Transverse colon (tissue), 4 donors: ENCODE results near the gene LCN12. TPM values are rescaled to one million over a fixed set of nuclear protein-coding genes. Genes with fewer than 3 reads are reported as not detected.

ENCODE experiments used
- DNase-seq: peaks from one replicate; pipeline ENCODE4 v3.0.0-alpha.2; 2019
- H3K27ac ChIP-seq, 4 donors: fragments of 200-600 bp; sonication (generic); 2 replicates each; pipeline ENCODE4 v1.5.1; 2016 to 2018; ENCODE audit warnings: inconsistent platforms in 4 of 4
- H3K27me3 ChIP-seq: fragments of 200-600 bp; sonication (generic); 2 replicates; pipeline ENCODE4 v1.5.1; 2017; ENCODE audit warnings: inconsistent platforms
- H3K36me3 ChIP-seq, 4 donors: fragments of 200-600 bp; sonication (generic); 2 replicates each; pipeline ENCODE4 v1.5.1; 2017 to 2019; ENCODE audit warnings: inconsistent platforms in 4 of 4
- H3K4me1 ChIP-seq, 4 donors: fragments of 200-600 bp; sonication (generic); 2 replicates each; pipeline ENCODE4 v1.5.1; 2017 to 2020; ENCODE audit warnings: inconsistent platforms in 4 of 4
- H3K4me3 ChIP-seq, 4 donors: fragments of 200-600 bp; sonication (generic); 1 replicate in 1 of 4; 2 replicates in 3 of 4; pipeline versions ENCODE4 v1.5.1 to v1.6.1; 2017 to 2019; ENCODE audit warnings: inconsistent platforms in 4 of 4
- H3K9me3 ChIP-seq, 2 donors: fragments of 200-600 bp; sonication (generic); 2 replicates each; pipeline ENCODE4 v1.5.1; 2017 to 2019; ENCODE audit warnings: inconsistent platforms in 2 of 2
- EP300 ChIP-seq: sonication (generic); formaldehyde crosslinking; IDR thresholded peaks from one replicate; pipeline ENCODE4 v1.6.1; 2017; ENCODE audit warnings: antibody characterized with exemption, low read depth
- POLR2A ChIP-seq: fragments of 450-650 bp; IDR thresholded peaks from one replicate; pipeline ENCODE4 v1.6.1; 2016; ENCODE audit warnings: antibody characterized with exemption, mild to moderate bottlenecking, moderate library complexity
- POLR2AphosphoS5 ChIP-seq, 3 donors: sonication (generic); formaldehyde crosslinking; IDR thresholded peaks; one replicate each; pipeline ENCODE4 v1.6.1; 2016; ENCODE audit warnings: antibody characterized with exemption in 3 of 3
- WGBS, 2 donors: methylation state at CpG; one replicate each; pipeline ENCODE4 v1.1.5; 2018; ENCODE audit warnings: low coverage in 1 of 2; 5-methylcytosine and 5-hydroxymethylcytosine counted together
- in situ Hi-C, 4 donors: fragments of 200-750 bp; cut with MboI; loops; one replicate each; pipeline versions ENCODE4 v1.15.0 to v1.15.1; 2017; ENCODE audit warnings: low sequenced_read_pairs in 3 of 4, low pct_ligation_motif_present in 1 of 4, low pct_unique_long_range_greater_than_20kb in 1 of 4
- intact Hi-C: fragments of 100-400 bp; cut with DNase I; formaldehyde crosslinking; loops from one replicate; pipeline ENCODE4 v1.15.1; 2023; ENCODE audit warnings: low total_unique reads
- total RNA-seq, 4 donors: library from RNA; depleted of rRNA; stranded (reverse); fragments of >200 nt; gene quantifications; one replicate each; pipeline ENCODE4 v1.1.0, GENCODE V29; 2016
- TF ChIP-seq, protein P1 (sequence below), 5 experiments: fragments of 200-600 bp in 3 of 5; fragments of 450-650 bp in 2 of 5; sonication (generic) in 3 of 5; IDR thresholded peaks; 1 replicate in 2 of 5; 2 replicates in 3 of 5; pipeline ENCODE4 v1.5.1; 2016 to 2017; ENCODE audit warnings: antibody characterized with exemption in 5 of 5, inconsistent platforms in 3 of 5, mild to moderate bottlenecking in 2 of 5, moderate library complexity in 1 of 5

Gene LCN12
- total RNA-seq, 4 donors from 2014 or later, result 1.2 to 52.7 (median 5.5) TPM

DNA sequence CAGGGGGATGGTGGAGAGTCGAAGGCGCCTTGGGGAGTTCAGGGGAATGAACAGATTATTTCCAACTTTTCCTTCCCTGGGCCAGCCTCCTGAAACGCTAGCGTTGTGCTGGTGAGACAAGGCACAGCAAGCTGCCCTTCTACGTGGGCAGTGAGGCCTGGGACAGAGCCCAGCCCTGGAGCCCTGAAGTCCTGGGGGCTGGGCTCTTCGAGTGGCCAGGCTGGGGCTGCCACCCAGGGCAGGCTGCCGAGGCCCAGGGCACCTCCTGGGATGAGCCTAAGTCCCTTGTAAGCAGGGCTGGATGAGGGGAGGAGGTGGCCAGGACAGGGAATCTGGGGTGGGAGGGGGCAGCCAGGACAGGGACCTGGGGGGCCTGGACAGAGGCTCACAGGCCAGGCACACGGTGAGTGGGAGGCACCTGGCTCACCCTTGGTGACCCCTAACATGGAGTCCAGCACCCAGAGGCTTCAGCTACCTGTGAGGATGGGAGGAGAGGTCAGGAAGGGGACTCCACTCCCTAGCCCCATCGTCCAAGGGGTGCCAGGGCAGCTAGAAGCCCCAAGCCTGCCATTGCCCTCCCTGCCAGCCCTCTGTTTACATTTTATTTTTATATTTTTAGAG, 1.3 kb upstream of the LCN12 start:
- Histone ChIP-seq H3K27me3 (no peaks in the 10 kb centered on the region), H3K4me1 (peaks cover 3 to 30% (median 19%) of the 10 kb centered on the region in 4 donors), H3K27ac (peak overlapping the region; percentile 90 to 93 (median 92)), H3K9me3 (no peaks in the 10 kb centered on the region), H3K36me3 (no peaks in the 10 kb centered on the region), H3K4me3 (peak overlapping the region in 3 of 4 donors; percentile 35 to 57 (median 48))
- TF ChIP-seq POLR2A (no peak), EP300 (no peak), POLR2AphosphoS5 (IDR thresholded peaks at IDR 0.05) (no peak)
- TF ChIP-seq, protein P1, sequence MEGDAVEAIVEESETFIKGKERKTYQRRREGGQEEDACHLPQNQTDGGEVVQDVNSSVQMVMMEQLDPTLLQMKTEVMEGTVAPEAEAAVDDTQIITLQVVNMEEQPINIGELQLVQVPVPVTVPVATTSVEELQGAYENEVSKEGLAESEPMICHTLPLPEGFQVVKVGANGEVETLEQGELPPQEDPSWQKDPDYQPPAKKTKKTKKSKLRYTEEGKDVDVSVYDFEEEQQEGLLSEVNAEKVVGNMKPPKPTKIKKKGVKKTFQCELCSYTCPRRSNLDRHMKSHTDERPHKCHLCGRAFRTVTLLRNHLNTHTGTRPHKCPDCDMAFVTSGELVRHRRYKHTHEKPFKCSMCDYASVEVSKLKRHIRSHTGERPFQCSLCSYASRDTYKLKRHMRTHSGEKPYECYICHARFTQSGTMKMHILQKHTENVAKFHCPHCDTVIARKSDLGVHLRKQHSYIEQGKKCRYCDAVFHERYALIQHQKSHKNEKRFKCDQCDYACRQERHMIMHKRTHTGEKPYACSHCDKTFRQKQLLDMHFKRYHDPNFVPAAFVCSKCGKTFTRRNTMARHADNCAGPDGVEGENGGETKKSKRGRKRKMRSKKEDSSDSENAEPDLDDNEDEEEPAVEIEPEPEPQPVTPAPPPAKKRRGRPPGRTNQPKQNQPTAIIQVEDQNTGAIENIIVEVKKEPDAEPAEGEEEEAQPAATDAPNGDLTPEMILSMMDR (IDR thresholded peaks at IDR 0.05), result no peak
- 27% methylated on average over 6 of the region's 9 CpGs; no CpG with 5 or more reads in 1 of the 2 donors for WGBS, 2 donors
- intact Hi-C loops (no loop called here), in situ Hi-C loops (no loop called here)
- no peak for DNase-seq

DNA sequence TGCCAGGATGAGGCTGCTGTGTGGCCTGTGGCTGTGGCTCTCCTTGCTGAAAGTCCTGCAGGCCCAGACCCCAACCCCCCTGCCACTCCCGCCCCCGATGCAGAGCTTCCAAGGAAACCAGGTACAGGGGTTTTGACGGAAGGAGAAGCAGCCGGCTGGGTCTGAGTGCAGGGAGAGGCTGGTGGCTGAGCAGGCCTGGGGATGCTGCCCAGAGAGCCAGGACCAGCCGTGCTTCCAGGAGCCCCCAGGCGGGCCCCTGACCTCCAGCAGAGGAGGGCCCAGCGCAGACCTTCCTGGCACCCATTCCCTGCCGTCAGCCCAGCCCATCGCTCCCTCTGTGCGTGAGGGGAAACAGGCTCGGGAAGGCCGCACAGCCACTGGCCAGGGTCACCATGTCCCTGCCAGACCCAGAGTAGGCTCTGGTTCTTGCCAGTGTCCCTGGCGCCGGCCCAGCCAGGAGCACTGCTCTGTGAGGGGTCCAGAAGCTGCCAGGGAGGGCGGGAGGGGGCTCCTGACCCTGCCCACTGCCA, 313 bp downstream of the LCN12 start:
- H3K4me1 ChIP-seq, result peaks cover 3 to 30% (median 19%) of the 10 kb centered on the region in 4 donors
- no peak for DNase-seq
- H3K27me3 ChIP-seq, result no peaks in the 10 kb centered on the region
- H3K36me3 ChIP-seq, result no peaks in the 10 kb centered on the region
- in situ Hi-C loops, result no loop called here
- H3K27ac ChIP-seq, result no peak overlapping the region
- 82% methylated on average over 11 of the region's 15 CpGs; no CpG with 5 or more reads in 1 of the 2 donors for WGBS, 2 donors
- no peak for TF ChIP-seq EP300
- H3K4me3 ChIP-seq, result no peak overlapping the region
- no peaks in the 10 kb centered on the region for H3K9me3 ChIP-seq
- intact Hi-C loops, result no loop called here

DNA sequence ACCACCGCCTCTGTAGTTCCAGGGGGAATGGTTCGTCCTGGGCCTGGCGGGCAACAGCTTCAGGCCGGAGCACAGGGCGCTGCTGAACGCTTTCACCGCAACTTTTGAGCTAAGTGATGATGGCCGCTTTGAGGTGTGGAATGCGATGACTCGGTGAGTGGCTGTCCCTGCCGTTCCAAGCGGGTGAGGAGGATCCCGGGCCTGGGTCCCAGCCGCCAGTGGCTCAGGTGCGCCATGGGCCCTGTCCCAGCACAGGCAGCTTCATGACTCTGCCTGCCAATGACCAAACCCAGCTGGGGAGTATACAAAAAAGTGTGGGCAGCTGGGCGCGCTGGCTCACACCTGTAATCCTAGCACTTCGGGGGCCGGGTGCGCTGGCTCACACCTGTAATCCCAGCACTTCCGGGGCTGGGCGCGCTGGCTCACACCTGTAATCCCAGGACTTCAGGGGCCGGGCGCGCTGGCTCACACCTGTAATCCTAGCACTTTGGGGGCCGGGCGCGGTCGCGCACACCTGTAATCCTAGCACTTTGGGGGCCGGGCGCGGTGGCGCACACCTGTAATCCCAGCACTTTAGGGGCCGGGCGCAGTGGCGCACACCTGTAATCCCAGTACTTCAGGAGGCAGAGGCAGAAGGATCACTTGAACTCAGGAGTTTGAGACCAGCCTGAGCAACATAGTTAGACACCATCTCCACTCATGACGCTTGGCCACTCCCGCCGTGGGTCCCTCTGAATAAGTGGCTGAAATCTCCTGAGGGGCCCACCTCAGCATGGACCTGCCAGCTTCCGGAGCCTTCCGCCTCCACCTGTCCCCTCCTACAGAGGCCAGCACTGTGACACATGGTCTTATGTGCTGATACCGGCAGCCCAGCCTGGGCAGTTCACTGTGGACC, 1.1 kb downstream of the LCN12 start:
- 90% methylated on average over 42 of the region's 44 CpGs; no CpG with 5 or more reads in 1 of the 2 donors for WGBS, 2 donors
- intact Hi-C loops, result no loop called here

DNA sequence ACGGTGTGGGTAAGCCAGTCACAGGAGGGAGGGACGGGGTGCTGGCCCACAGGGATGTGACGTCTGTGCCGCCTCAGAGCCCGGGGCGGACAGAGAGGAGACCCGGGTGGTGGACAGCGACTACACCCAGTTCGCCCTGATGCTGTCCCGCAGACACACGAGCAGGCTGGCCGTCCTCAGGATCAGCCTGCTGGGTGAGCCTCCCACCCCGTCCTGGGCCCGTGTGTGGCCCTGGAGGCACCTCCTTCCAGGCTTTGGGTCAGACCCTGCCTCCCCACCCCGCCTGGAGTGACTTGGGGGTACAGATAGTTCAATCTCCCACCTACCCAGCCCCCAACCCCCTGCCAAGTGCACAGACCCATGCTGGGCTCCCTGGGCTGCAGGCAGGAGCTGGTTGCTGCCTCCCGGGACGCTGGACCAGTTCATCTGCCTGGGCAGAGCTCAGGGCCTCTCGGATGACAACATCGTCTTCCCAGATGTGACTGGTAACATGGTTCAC, 1.7 kb downstream of the LCN12 start:
- 93% methylated on average over 10 of the region's 19 CpGs; no CpG with 5 or more reads in 1 of the 2 donors for WGBS, 2 donors
- DNase-seq, result no peak
- intact Hi-C loops (no loop called here), in situ Hi-C loops (no loop called here)
- Histone ChIP-seq H3K4me1 (peaks cover 3 to 18% (median 16%) of the 10 kb centered on the region in 4 donors), H3K27me3 (no peaks in the 10 kb centered on the region), H3K4me3 (no peak overlapping the region), H3K27ac (no peak overlapping the region), H3K36me3 (no peaks in the 10 kb centered on the region), H3K9me3 (no peaks in the 10 kb centered on the region)
- TF ChIP-seq POLR2A (no peak), POLR2AphosphoS5 (IDR thresholded peaks at IDR 0.05) (no peak), EP300 (no peak)
- TF ChIP-seq, protein P1 (IDR thresholded peaks at IDR 0.05), result no peak

More for the DNA sequence above, 1.1 kb downstream of the LCN12 start:
- DNase-seq, result no peak
- peaks cover 3 to 24% (median 19%) of the 10 kb centered on the region in 4 donors for H3K4me1 ChIP-seq
- no peaks in the 10 kb centered on the region for H3K9me3 ChIP-seq
- no peaks in the 10 kb centered on the region for H3K27me3 ChIP-seq
- H3K4me3 ChIP-seq, result no peak overlapping the region
- in situ Hi-C loops, result no loop called here
- H3K27ac ChIP-seq, result no peak overlapping the region
- H3K36me3 ChIP-seq, result no peaks in the 10 kb centered on the region
- TF ChIP-seq POLR2A, result no peak
- TF ChIP-seq EP300, result no peak
- TF ChIP-seq, protein P1 (IDR thresholded peaks at IDR 0.05), result no peak
- TF ChIP-seq POLR2AphosphoS5 (IDR thresholded peaks at IDR 0.05), result no peak
